ENCODE results near the gene CXCL16. TPM values are rescaled to one million over a fixed set of nuclear protein-coding genes. Genes with fewer than 3 reads are reported as not detected.

CXCL16 gene
- polyA plus RNA-seq (ENCODE audit: insufficient read depth in 1 of 5, insufficient read length in 5 of 5, low replicate concordance in 1 of 5) = 10 to 100 TPM; 12.1 to 24.4 (median 16.9) TPM
- long read RNA-seq, donor 1, transcript CXCL16-203 (5 exons, 1,668 nt) = major isoform, 5 of 9 reads
- long read RNA-seq, donor 1, partial matches to known transcripts = 0 of 9 reads
- long read RNA-seq, donor 1, other reads (novel, unspliced or antisense) = 0 of 9 reads
- long read RNA-seq, donor 2, partial matches to known transcripts = 0 of 4 reads
- long read RNA-seq, donor 2, other reads (novel, unspliced or antisense) = 0 of 4 reads
- long read RNA-seq, donor 3, partial matches to known transcripts = 0 of 2 reads
- long read RNA-seq, donor 3, other reads (novel, unspliced or antisense) = 0 of 2 reads
- long read RNA-seq, donor 4, partial matches to known transcripts = 0 of 3 reads
- long read RNA-seq, donor 4, other reads (novel, unspliced or antisense) = 0 of 3 reads
- long read RNA-seq, donor 5, partial matches to known transcripts = 33 of 34 reads
- long read RNA-seq, donor 5, other reads (novel, unspliced or antisense) = 0 of 34 reads
- long read RNA-seq, donor 6, transcript CXCL16-201 (6 exons, 2,222 nt) = major isoform, 10 of 11 reads
- long read RNA-seq, donor 6, partial matches to known transcripts = 0 of 11 reads
- long read RNA-seq, donor 6, other reads (novel, unspliced or antisense) = 0 of 11 reads
- long read RNA-seq, donor 7, partial matches to known transcripts = 0 of 4 reads
- long read RNA-seq, donor 7, other reads (novel, unspliced or antisense) = 0 of 4 reads
- long read RNA-seq, donor 8, partial matches to known transcripts = 0 of 1 reads
- long read RNA-seq, donor 8, other reads (novel, unspliced or antisense) = 0 of 1 reads

DNA sequence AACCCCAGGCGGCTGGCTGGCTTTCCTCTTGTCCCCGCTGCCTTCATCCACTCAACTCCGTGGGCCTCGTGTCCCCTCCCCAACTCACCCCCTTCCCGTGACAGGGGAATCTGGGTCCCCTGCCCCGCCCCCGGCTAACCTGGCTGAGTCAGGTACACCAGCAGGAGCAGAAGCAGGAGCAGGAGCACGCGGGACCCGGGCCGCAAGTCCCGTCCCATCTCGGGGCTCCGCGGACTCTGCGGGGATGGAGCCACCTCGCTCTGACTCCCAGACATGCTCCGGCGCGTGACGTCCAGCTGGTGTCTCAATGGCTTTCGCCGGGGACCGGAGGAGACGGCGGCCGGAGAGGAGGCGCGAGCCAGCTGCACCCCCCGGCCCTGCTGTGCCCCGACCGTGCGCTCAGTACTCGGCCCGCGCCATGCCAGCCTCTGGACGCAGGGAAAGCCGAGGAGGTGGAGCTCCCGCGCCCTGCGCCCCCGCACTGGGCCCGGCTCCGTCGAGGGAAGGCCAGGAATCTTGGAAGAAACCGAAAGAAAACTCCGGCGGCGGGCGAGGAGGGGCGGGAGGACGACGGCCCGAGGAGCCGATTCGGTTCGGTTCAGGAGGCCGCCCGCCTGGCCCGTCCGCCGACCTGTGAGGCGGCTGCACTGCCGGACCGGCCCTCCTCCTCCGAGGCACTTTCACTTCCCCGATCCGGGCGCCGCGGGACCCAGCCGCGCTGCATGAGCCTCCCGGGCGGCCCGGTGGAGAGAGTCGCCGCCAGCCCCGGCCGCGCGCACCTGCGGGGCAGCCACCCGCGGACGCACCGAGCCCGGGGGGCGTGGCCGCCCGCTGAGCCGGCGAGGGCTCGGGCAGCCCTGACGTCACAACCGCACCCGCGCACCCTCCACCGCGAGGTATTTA is at the start of gene CXCL16, which contains the start of gene ZMYND15:
TSS of gene CXCL16 (minus strand) at position 807 of the 903 bp plus-strand sequence. CDS start at position 218, 589 bp downstream.
TSS of gene ZMYND15 (plus strand) at position 712 of the 903 bp plus-strand sequence. CDS start 716 bp downstream, outside the sequence.
- DNase-seq = peak; percentile 32 to 37

DNA sequence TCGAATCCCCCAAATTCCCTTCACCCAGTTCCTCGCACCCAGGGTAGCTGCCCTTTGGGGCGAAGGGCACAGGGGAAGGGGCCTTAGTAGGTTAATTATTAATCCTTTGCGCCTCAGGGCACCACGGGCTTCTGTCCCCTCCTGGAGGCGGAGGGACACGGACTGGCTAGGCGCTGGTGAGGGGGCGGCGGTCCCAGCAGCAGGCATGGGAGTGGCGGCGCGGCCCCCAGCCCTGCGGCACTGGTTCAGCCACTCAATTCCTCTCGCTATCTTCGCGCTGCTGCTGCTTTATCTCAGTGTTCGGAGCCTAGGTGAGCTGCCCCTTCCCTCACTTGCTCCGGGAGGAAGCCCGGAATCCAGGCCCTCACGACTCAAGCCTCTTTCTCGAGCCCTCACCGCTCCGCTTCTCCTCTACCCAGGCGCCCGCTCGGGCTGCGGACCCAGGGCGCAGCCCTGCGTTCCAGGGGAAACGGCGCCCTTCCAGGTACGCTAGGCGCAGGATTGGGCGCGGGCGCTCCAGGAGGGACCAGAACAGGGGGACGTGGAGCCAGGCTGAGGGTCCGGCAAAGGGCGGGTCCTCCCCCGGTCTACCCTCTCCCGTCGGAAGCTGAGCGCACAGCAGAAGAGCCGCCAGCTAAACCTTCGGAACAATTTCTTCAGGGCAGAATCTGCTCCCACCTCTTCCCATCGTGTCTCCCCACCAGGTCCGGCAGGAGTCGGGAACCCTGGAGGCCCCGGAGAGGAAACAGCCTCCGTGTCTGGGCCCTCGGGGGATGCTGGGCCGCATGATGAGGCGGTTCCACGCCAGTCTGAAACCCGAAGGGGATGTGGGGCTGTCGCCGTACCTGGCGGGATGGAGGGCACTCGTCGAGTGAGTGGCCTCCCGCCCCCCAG is 49.3 kb upstream of the CXCL16 start, which contains the start of gene GLTPD2:
TSS of gene GLTPD2 (plus strand) at position 158 of the 894 bp plus-strand sequence. CDS start at position 206, 48 bp downstream.
- no peak for DNase-seq

GRCh38 chr17:4788159-4788806 is 48.6 kb upstream of the CXCL16 start:
- DNase-seq = no peak

GRCh38 chr17:4786516-4786915 is 46.8 kb upstream of the CXCL16 start:
- DNase-seq = no peak

DNA sequence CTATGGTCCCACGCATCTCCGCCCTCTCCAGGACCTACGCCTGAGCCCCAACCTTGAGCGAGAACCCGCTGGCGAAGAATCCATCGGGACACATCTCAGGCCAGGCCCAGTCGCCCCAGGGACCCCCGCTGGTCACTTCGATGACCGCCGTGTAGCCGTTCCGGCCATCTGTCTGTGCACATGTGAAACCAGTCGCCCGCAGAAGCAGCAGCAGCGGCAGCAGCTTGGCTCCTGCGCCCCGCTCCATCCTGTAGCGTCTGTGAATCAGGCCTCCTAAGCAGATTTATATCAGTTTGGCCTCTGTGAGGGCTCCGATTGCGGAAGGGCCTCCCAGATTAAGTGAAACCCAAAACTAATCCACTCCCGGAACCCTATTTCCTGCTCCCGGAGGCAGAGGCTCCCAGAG is 46.4 kb upstream of the CXCL16 start, which contains the start of gene VMO1:
TSS of gene VMO1 (minus strand) at position 259 of the 406 bp plus-strand sequence. CDS start at position 247, 12 bp downstream.
- DNase-seq = no peak

- DNase-seq = no peak
Measured at GRCh38 chr17:4785311-4786105, 45.8 kb upstream of the CXCL16 start.

- no peak for DNase-seq
Measured at GRCh38 chr17:4782652-4783051, 42.9 kb upstream of the CXCL16 start.

GRCh38 chr17:4780325-4780955 is 40.7 kb upstream of the CXCL16 start:
- no peak for DNase-seq

GRCh38 chr17:4777969-4778760 is 38.4 kb upstream of the CXCL16 start:
- DNase-seq = no peak

DNA sequence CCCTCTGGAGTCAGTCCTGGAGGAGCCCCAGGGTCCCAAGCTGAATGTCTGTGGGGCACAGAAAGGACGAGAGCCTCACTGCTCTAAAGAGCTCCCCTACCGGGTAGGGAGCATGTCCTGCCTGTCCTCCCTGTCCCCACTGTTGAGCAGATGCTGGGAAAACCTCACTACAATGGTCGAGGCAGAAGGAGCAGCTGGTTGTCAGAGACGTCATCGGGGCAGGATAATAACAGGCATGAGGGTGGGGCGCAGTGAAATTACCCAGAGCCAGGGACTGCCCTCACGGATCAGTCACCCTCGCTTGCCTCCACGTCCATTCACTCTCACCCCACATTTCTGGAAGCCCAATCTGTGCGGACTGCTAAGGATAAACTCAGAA is 32.5 kb upstream of the CXCL16 start:
- DNase-seq = no peak

- no peak for DNase-seq
Measured at GRCh38 chr17:4771519-4772234, 31.9 kb upstream of the CXCL16 start, which contains the start of gene TM4SF5. Gene TM4SF5 (plus strand): TSS chr17:4771886. CDS start chr17:4771923, 37 bp downstream.

GRCh38 chr17:4769628-4770027 is 29.9 kb upstream of the CXCL16 start:
- DNase-seq = no peak

DNA sequence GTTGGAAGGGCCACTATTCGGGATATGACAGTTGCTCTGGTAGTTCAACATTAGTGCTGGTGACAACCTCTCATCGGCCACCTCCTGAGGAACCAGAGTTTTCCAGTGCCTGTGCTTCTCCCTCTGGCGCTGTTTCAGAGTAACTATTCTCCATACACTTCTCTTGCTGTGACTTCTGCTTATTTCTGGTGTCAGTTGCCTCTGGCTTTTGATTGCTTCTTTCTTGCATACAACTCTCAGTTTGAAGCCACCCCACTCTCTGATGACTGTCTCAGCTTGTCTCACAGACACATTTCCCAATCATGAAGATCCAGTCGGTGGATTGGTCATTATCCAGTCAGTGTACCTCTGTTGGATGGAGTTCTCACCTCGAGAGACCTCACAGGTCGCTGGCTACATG is 28.6 kb upstream of the CXCL16 start:
- no peak for DNase-seq

GRCh38 chr17:4766723-4767122 is 27.0 kb upstream of the CXCL16 start:
- DNase-seq = no peak

GRCh38 chr17:4766201-4766600 is 26.5 kb upstream of the CXCL16 start:
- DNase-seq = no peak

- no peak for DNase-seq
Measured at GRCh38 chr17:4764595-4764994, 24.9 kb upstream of the CXCL16 start.
